ENCODE measurements around the gene ADARB2. TPM values are rescaled to one million over a fixed set of nuclear protein-coding genes. Genes with fewer than 3 reads are reported as not detected.

Gene ADARB2
- total and polyA plus RNA-seq, 2 donors = 0.66 to 2.5 TPM

GRCh38 chr10:1287971-1288401 is 449.3 kb downstream of the ADARB2 start:
- 39% methylated on average over 6 of the region's 6 CpGs for WGBS
- peak in 2 of 9 donors; percentile 26 to 49 for DNase-seq (ENCODE audit: low read depth in 6 of 9, low spot score in 9 of 9)
- Histone ChIP-seq H3K4me1 (ENCODE audit: control insufficient read depth in 2 of 2, insufficient read depth in 2 of 2, low read length in 2 of 2) (peaks cover 0 to 12% of the 10 kb centered on the region in 2 donors), H3K27ac (ENCODE audit: low read depth in 1 of 2, low read length in 1 of 2) (peak overlapping the region; percentile 13 to 73), H3K36me3 (ENCODE audit: control insufficient read depth in 2 of 2, insufficient read depth in 2 of 2, low read length in 1 of 2) (no peaks in the 10 kb centered on the region), H3K4me3 (ENCODE audit: low read length in 2 of 2) (no peak overlapping the region), H3K27me3 (ENCODE audit: control insufficient read depth in 2 of 2, insufficient read depth in 1 of 2, low read length in 1 of 2) (no peaks in the 10 kb centered on the region), H3K9me3 (ENCODE audit: control insufficient read depth in 2 of 2, insufficient read depth in 1 of 2, low read length in 1 of 2) (no peaks in the 10 kb centered on the region)

- no peak for DNase-seq (ENCODE audit: low read depth in 6 of 9, low spot score in 9 of 9)
- peaks cover 0 to 12% of the 10 kb centered on the region in 2 donors for H3K4me1 ChIP-seq (ENCODE audit: control insufficient read depth in 2 of 2, insufficient read depth in 2 of 2, low read length in 2 of 2)
- WGBS = 83% methylated on average over 7 of the region's 7 CpGs
- H3K27ac ChIP-seq (ENCODE audit: low read depth in 1 of 2, low read length in 1 of 2) = peak overlapping the region in 1 of 2 donors; percentile 73
- H3K36me3 ChIP-seq (ENCODE audit: control insufficient read depth in 2 of 2, insufficient read depth in 2 of 2, low read length in 1 of 2) = no peaks in the 10 kb centered on the region
- H3K27me3 ChIP-seq (ENCODE audit: control insufficient read depth in 2 of 2, insufficient read depth in 1 of 2, low read length in 1 of 2) = no peaks in the 10 kb centered on the region
- no peaks in the 10 kb centered on the region for H3K9me3 ChIP-seq (ENCODE audit: control insufficient read depth in 2 of 2, insufficient read depth in 1 of 2, low read length in 1 of 2)
- no peak overlapping the region for H3K4me3 ChIP-seq (ENCODE audit: low read length in 2 of 2)
These were observed 449.8 kb downstream of the ADARB2 start for GRCh38 chr10:1287487-1287886.

- Histone ChIP-seq H3K9me3 (ENCODE audit: control insufficient read depth in 2 of 2, insufficient read depth in 1 of 2, low read length in 1 of 2) (no peaks in the 10 kb centered on the region), H3K27ac (ENCODE audit: low read depth in 1 of 2, low read length in 1 of 2) (no peak overlapping the region), H3K4me3 (ENCODE audit: low read length in 2 of 2) (no peak overlapping the region), H3K36me3 (ENCODE audit: control insufficient read depth in 2 of 2, insufficient read depth in 2 of 2, low read length in 1 of 2) (no peaks in the 10 kb centered on the region), H3K27me3 (ENCODE audit: control insufficient read depth in 2 of 2, insufficient read depth in 1 of 2, low read length in 1 of 2) (peaks cover 0 to 2% of the 10 kb centered on the region in 2 donors), H3K4me1 (ENCODE audit: control insufficient read depth in 2 of 2, insufficient read depth in 2 of 2, low read length in 2 of 2) (peaks cover 0 to 10% of the 10 kb centered on the region in 2 donors)
- no peak for DNase-seq (ENCODE audit: low read depth in 6 of 9, low spot score in 9 of 9)
- 95% methylated on average over 8 of the region's 8 CpGs for WGBS
These were observed 453.2 kb downstream of the ADARB2 start for GRCh38 chr10:1284076-1284475.

GRCh38 chr10:1281405-1281782 is 455.9 kb downstream of the ADARB2 start:
- no peak overlapping the region for H3K27ac ChIP-seq (ENCODE audit: low read depth in 1 of 2, low read length in 1 of 2)
- H3K27me3 ChIP-seq (ENCODE audit: control insufficient read depth in 2 of 2, insufficient read depth in 1 of 2, low read length in 1 of 2) = peaks cover 0 to 2% of the 10 kb centered on the region in 2 donors
- no peaks in the 10 kb centered on the region for H3K9me3 ChIP-seq (ENCODE audit: control insufficient read depth in 2 of 2, insufficient read depth in 1 of 2, low read length in 1 of 2)
- no peaks in the 10 kb centered on the region for H3K4me1 ChIP-seq (ENCODE audit: control insufficient read depth in 2 of 2, insufficient read depth in 2 of 2, low read length in 2 of 2)
- no peak overlapping the region for H3K4me3 ChIP-seq (ENCODE audit: low read length in 2 of 2)
- no peaks in the 10 kb centered on the region for H3K36me3 ChIP-seq (ENCODE audit: control insufficient read depth in 2 of 2, insufficient read depth in 2 of 2, low read length in 1 of 2)
- 92% methylated on average over 9 of the region's 9 CpGs for WGBS
- DNase-seq (ENCODE audit: low read depth in 6 of 9, low spot score in 9 of 9) = no peak

- H3K27me3 ChIP-seq (ENCODE audit: control insufficient read depth in 2 of 2, insufficient read depth in 1 of 2, low read length in 1 of 2) = peaks cover 0 to 2% of the 10 kb centered on the region in 2 donors
- no peaks in the 10 kb centered on the region for H3K4me1 ChIP-seq (ENCODE audit: control insufficient read depth in 2 of 2, insufficient read depth in 2 of 2, low read length in 2 of 2)
- H3K9me3 ChIP-seq (ENCODE audit: control insufficient read depth in 2 of 2, insufficient read depth in 1 of 2, low read length in 1 of 2) = no peaks in the 10 kb centered on the region
- WGBS = 90% methylated on average over 19 of the region's 19 CpGs
- no peak overlapping the region for H3K27ac ChIP-seq (ENCODE audit: low read depth in 1 of 2, low read length in 1 of 2)
- no peak overlapping the region for H3K4me3 ChIP-seq (ENCODE audit: low read length in 2 of 2)
- DNase-seq (ENCODE audit: low read depth in 6 of 9, low spot score in 9 of 9) = no peak
- no peaks in the 10 kb centered on the region for H3K36me3 ChIP-seq (ENCODE audit: control insufficient read depth in 2 of 2, insufficient read depth in 2 of 2, low read length in 1 of 2)
These were observed 456.6 kb downstream of the ADARB2 start for GRCh38 chr10:1280466-1281404.

- Histone ChIP-seq H3K27me3 (ENCODE audit: control insufficient read depth in 2 of 2, insufficient read depth in 1 of 2, low read length in 1 of 2) (peaks cover 0 to 2% of the 10 kb centered on the region in 2 donors), H3K36me3 (ENCODE audit: control insufficient read depth in 2 of 2, insufficient read depth in 2 of 2, low read length in 1 of 2) (no peaks in the 10 kb centered on the region), H3K27ac (ENCODE audit: low read depth in 1 of 2, low read length in 1 of 2) (no peak overlapping the region), H3K4me1 (ENCODE audit: control insufficient read depth in 2 of 2, insufficient read depth in 2 of 2, low read length in 2 of 2) (no peaks in the 10 kb centered on the region), H3K9me3 (ENCODE audit: control insufficient read depth in 2 of 2, insufficient read depth in 1 of 2, low read length in 1 of 2) (no peaks in the 10 kb centered on the region), H3K4me3 (ENCODE audit: low read length in 2 of 2) (no peak overlapping the region)
- DNase-seq (ENCODE audit: low read depth in 6 of 9, low spot score in 9 of 9) = no peak
- WGBS = 93% methylated on average over 3 of the region's 3 CpGs
These were observed 459.0 kb downstream of the ADARB2 start for GRCh38 chr10:1278306-1278705.

GRCh38 chr10:1274701-1275544 is 462.4 kb downstream of the ADARB2 start:
- Histone ChIP-seq H3K4me1 (ENCODE audit: control insufficient read depth in 2 of 2, insufficient read depth in 2 of 2, low read length in 2 of 2) (no peaks in the 10 kb centered on the region), H3K4me3 (ENCODE audit: low read length in 2 of 2) (no peak overlapping the region), H3K36me3 (ENCODE audit: control insufficient read depth in 2 of 2, insufficient read depth in 2 of 2, low read length in 1 of 2) (no peaks in the 10 kb centered on the region), H3K9me3 (ENCODE audit: control insufficient read depth in 2 of 2, insufficient read depth in 1 of 2, low read length in 1 of 2) (no peaks in the 10 kb centered on the region), H3K27ac (ENCODE audit: low read depth in 1 of 2, low read length in 1 of 2) (no peak overlapping the region), H3K27me3 (ENCODE audit: control insufficient read depth in 2 of 2, insufficient read depth in 1 of 2, low read length in 1 of 2) (no peaks in the 10 kb centered on the region)
- 95% methylated on average over 17 of the region's 17 CpGs for WGBS
- DNase-seq (ENCODE audit: low read depth in 6 of 9, low spot score in 9 of 9) = no peak

GRCh38 chr10:1274111-1274661 is 463.1 kb downstream of the ADARB2 start:
- Histone ChIP-seq H3K9me3 (ENCODE audit: control insufficient read depth in 2 of 2, insufficient read depth in 1 of 2, low read length in 1 of 2) (no peaks in the 10 kb centered on the region), H3K27me3 (ENCODE audit: control insufficient read depth in 2 of 2, insufficient read depth in 1 of 2, low read length in 1 of 2) (no peaks in the 10 kb centered on the region), H3K4me1 (ENCODE audit: control insufficient read depth in 2 of 2, insufficient read depth in 2 of 2, low read length in 2 of 2) (peaks cover 0 to 2% of the 10 kb centered on the region in 2 donors), H3K36me3 (ENCODE audit: control insufficient read depth in 2 of 2, insufficient read depth in 2 of 2, low read length in 1 of 2) (no peaks in the 10 kb centered on the region), H3K27ac (ENCODE audit: low read depth in 1 of 2, low read length in 1 of 2) (peak overlapping the region in 1 of 2 donors; percentile 46), H3K4me3 (ENCODE audit: low read length in 2 of 2) (no peak overlapping the region)
- 92% methylated on average over 13 of the region's 13 CpGs for WGBS
- DNase-seq (ENCODE audit: low read depth in 6 of 9, low spot score in 9 of 9) = no peak

Data from thymus (tissue), 11 donors.